Measurements from ENCODE around the gene EIF3I.

DNA sequence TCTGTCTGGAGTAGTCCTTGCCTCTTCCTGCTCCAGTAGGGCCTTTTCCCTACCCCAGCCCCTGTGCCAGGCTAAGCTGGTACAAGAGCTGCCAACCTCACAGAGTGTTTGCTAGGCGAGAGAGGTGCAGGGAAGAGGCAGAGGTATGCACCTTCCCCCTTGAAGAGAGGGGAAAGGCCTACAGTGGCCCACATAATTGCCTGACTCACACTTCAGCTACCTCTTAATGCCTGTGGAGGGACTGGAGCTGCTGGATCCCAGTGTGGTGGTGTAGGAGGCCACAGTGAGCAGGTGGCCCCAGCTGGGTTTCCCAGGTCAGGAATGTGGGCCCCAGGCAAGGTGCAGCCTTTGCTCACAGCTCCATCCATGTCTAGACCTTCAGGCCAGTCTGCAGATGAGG is 25.1 kb upstream of the EIF3I start:
- TF ChIP-seq, protein P1, sequence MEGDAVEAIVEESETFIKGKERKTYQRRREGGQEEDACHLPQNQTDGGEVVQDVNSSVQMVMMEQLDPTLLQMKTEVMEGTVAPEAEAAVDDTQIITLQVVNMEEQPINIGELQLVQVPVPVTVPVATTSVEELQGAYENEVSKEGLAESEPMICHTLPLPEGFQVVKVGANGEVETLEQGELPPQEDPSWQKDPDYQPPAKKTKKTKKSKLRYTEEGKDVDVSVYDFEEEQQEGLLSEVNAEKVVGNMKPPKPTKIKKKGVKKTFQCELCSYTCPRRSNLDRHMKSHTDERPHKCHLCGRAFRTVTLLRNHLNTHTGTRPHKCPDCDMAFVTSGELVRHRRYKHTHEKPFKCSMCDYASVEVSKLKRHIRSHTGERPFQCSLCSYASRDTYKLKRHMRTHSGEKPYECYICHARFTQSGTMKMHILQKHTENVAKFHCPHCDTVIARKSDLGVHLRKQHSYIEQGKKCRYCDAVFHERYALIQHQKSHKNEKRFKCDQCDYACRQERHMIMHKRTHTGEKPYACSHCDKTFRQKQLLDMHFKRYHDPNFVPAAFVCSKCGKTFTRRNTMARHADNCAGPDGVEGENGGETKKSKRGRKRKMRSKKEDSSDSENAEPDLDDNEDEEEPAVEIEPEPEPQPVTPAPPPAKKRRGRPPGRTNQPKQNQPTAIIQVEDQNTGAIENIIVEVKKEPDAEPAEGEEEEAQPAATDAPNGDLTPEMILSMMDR (conservative IDR thresholded peaks at IDR 0.05; ENCODE audit: low read length) = no peak
- no peak for TF ChIP-seq EZH2phosphoT487 (IDR thresholded peaks at IDR 0.05; ENCODE audit: borderline replicate concordance)
